Hematopoietic multipotent progenitor cell treated with erythropoietin and hydrocortisone succinate and interleukin-3 and kit ligand, for 8 days (in vitro differentiated cells): Measurements from ENCODE around the gene SOS2.
"Not testable (repeated sequence)": the region's sequence is repeated elsewhere in the genome, so short reads cannot be mapped to it uniquely, and the experiment has no call there.

Experiments
- DNase-seq: peaks from one replicate; pipeline ENCODE4 v3.0.0-alpha.2; 2015

Gene SOS2

GRCh38 chr14:50083467-50084337 is 147.7 kb downstream of the SOS2 start:
- no peak for DNase-seq

GRCh38 chr14:50082784-50083466 is 148.5 kb downstream of the SOS2 start:
- no peak for DNase-seq

GRCh38 chr14:50082308-50082742 is 149.1 kb downstream of the SOS2 start:
- DNase-seq = no peak

DNA sequence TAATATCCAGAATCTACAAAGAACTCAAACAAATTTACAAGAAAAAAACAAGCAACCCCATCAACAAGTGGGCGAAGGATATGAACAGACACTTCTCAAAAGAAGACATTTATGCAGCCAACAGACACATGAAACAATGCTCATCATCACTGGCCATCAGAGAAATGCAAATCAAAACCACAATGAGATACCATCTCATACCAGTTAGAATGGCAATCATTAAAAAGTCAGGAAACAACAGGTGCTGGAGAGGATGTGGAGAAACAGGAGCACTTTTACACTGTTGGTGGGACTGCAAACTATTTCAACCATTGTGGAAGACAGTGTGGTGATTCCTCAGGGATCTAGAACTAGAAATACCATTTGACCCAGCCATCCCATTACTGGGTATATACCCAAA is 152.3 kb downstream of the SOS2 start:
- not testable (repeated sequence) for DNase-seq

DNA sequence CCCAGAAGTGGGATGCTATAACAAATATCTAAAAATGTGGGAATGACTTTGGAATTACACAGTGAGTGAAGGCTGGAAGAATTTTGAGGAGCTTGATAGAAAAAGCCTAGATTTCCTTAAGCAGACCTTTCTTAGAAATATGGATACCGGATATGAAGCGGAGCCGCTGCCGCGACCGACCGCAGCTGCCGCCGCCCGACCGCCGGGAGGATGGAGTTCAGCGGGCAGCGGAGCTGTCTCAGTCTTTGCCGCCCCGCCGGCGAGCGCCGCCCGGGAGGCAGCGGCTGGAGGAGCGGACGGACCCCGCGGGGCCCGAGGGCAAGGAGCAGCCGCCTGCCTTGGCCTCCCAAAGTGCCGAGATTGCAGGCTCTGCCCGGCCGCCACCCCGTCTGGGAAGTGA is 157.7 kb downstream of the SOS2 start:
- not testable (repeated sequence) for DNase-seq

- no peak for DNase-seq
Measured at GRCh38 chr14:50072395-50072794, 159.0 kb downstream of the SOS2 start.

DNA sequence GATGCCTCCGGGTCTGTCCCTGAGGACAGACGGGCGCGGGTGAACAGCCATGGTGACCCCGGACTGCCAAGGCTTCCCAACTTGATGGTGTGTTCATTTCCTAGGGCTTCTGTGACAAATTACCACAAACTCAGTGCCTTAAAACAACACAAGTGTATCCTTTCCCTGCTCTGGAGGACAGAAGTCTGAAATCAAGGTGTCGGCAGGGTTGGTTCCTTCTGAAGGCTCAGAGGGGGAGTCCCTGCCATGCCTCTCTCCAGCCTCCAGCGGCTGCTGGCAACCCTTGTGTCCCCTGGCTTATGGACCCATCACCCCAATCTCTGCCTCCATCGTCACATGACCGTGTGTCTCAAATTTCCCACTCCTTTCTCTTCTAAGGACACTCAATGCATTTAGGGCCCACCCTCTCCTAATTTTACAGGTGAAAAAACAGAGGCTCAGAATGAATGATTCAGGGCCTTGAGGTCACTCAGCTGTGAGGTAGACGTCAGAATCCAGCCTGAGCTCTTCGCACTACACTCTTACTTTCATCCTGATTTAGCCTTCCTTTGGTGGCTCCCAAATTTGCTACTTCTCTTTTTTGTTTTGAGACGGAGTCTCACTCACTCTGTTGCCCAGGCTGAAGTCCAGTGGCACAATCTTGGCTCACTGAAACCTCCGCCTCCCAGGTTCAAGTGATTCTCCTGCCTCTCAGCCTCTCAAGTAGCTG is 160.4 kb downstream of the SOS2 start:
- no peak for DNase-seq

- no peak for DNase-seq
Measured at GRCh38 chr14:50070230-50070629, 161.1 kb downstream of the SOS2 start.

GRCh38 chr14:50069325-50069724 is 162.1 kb downstream of the SOS2 start:
- no peak for DNase-seq

DNA sequence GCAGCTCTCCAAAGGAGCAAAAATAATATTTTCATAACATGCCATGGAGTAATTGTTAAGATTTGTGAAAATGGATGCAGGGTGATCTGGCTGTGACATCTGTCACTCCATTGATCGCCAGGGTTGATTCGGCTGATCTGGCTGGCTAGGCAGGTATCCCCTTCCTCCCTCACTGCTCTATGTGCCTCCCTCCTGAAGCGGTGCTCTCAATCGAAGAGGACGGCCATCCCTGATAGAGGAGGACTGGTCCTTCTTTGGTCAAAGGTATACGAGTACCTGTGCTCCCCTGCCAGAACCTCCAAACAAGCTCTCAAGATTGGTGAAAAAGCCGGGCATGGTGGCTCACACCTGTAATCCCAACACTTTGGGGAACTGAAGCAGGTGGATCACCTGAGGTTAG is 162.9 kb downstream of the SOS2 start:
- no peak for DNase-seq

DNA sequence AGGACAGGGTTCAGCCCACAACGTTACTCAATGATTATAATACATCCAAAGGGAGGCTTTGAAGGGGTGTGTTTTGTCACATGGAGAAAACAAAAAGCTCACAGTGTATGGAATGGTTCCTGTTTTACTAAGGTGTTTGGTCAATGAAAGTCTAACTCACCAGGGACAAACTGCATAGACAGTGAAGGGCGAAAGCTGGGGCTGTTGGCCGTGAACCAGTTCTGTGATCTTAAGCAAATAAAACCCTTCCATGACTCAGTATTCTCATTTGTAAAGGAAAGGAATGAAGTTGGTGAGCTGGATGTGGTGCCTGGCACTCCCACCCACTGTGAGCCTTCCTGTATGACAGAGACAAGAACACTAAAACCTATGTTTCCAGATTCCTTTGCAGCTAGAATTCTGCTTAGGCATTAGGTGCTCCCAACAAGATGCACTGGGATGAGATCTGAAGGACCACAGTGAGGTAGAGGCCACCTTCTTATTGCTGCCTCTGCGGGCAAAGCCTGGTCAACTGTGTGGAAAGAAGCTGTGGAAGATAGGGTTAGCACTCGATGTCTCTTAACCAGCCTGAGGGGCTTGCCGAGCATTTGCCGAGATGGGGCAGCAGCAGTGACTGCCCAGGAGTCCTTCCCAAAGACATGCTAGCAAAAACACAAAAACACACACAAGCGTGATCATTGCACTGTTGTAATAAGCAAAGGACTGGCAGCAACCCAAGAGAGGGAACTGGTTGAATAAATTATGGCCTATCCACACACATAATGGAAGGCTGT is 163.5 kb downstream of the SOS2 start:
- no peak for DNase-seq
